HG02938 (cell line): ENCODE results near the gene EIF1AD.

Experiments used
- ATAC-seq: cut with Tn5 transposase; IDR thresholded peaks from one replicate; pipeline ENCODE4 v1.9.1; 2021; ENCODE audit warnings: mild to moderate bottlenecking, moderate library complexity; ENCODE audit not compliant: unreplicated experiment

The EIF1AD gene

DNA sequence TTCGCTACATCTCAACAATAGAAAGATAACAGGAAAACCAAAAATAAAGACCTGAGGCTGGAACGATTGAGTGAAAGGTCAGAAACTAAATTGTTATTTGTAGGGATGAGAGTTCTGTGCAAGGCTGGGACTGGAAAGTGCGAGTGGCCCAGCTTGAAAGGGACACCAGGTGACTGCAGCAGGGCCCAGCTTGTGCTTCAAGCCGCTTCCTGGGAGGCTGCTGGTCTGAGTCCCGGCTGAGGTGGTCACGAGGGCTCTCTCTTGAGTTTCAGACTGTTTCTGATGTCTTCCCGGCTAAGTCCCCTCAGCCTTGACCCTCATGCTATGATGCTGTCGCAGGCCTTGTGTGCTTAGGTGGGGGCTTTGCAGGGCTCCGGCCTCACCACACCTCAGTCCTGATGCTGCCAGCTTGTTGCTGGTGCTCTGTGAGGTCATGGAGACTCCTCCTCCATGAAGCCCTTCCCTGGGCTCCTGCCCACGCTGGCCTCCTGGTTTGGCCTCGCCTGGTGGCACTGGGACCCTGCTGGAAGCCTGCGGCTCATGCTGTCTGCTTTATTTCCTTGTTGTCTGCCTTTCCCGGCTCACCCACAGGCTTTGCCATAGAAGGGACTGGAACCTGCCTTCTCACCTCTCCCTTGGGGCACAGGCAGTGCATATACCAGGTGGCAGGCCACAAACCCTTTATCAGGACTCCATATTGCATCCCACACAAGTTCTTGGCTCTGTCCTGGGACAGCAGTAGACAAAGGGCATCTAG is 4.4 kb upstream of the EIF1AD start:
- no peak for ATAC-seq

- no peak for ATAC-seq
Measured at GRCh38 chr11:66004186-66004585, 2.2 kb upstream of the EIF1AD start.

GRCh38 chr11:66003291-66003690 is 1.3 kb upstream of the EIF1AD start:
- ATAC-seq, result no peak

- ATAC-seq, result peak; percentile 21
Measured at GRCh38 chr11:66002648-66003225, 780 bp upstream of the EIF1AD start.

DNA sequence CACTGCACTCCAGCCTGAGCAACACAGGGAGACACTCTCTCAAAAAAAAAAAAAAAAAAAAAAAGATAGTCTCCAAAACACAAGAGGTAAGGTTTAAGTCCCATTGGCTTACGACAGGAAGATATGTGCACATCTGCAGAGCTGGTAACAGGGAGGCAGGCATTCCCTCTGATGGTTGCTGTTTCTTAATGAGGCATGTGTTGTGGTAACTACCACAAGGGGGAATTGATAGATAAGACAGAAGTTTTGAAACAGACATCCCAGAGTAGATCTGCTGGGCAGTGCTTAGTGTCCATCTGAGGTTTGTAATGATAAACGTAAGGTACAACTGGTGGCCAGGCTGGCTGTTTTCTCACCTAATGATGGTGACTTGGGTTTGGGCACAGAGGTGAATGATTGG is 4.7 kb downstream of the EIF1AD start:
- no peak for ATAC-seq

DNA sequence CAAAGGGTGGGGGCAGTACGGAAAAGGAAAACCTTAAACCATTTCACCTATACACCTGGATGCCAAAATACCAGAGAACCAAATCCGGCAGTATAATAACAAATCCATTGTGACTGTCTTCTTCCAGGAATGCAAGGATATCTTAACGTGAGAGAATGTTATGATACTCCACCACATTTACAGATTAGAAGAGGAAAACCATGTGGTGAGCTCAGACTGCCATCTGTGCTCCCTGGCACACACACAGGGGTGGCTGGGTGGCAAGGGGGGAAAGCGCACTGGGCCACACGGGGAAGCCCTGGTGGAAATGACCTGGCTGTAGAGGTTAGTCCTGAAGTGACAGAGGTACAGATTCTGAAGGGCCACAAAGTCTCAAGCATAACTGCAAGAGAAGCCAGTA is 9.9 kb downstream of the EIF1AD start:
- ATAC-seq, result no peak

DNA sequence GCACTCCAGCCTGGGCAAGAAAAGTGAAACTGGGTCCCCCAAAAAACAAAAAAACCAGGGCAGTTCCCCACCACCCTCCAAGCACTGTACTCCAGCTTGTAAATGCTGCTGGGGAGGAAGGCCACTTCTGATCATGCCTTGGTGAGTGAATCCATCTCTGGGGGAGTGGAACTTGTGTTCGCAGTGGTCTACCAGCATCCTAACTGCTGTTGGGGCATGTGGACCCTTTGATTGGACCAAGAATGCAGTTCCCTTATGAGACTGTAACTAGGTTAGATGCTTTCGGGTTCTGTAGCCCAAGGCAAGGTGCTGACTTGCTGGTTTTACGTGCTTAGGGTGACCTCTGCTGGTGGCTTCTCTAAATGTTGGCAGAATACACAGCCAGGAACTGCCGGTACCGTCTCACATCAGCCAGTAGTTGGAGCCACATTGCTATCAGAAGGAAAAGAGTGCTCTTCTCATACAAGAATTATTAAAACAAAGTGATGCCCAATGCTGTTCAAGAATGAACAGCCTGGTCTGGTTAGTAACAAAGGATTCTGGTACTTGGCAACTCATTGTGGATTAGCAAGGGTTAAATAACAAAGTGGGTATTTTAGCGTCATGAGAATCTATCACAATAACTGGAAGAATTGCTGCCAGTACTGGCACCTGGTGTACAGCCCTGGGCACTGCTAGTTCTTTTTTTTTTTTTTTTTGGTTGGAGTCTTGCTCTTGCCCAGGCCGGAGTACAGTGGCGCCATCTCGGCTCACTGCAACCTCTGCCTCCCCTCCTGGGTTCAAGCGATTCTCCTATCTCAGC is 13.0 kb downstream of the EIF1AD start:
- ATAC-seq, result peak; percentile 93

DNA sequence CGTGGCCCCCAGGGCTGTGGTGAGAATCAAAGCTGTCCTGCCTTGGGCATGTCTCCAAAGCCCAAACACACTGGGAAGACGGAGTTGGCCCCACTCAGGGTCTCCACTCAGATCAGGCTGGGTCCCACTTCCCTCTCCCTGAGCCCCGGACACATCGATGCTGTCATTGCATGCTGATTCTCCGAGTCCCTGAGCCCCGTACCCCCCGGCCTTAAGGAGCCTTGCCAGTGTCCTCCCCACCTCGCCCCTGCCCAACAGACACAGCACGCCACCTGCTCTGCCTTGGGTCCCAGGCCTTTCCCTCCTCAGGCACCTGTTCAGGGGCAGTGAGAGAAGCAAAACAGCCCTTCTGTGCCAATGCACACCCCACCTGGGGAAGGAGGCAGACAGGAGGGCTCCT is 14.6 kb downstream of the EIF1AD start:
- no peak for ATAC-seq

DNA sequence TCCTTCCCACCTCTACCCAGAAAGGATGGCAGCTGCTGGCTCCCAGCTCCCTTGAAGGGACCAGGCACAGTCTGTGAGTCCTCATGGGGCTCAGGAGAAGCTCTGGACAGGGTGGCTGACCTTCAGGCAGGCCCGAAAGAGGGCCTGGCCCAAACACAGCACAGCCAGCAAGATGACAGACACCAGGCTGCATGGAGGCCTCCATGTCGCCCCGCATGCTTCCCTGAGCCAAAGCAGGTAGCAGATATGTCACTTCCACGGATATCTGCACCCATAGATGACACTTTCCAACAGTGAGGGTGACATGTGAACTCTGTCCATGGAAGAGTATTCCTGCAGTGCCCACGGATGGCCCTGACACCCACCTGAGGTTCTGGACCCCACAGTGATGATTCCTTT is 18.4 kb downstream of the EIF1AD start:
- no peak for ATAC-seq

DNA sequence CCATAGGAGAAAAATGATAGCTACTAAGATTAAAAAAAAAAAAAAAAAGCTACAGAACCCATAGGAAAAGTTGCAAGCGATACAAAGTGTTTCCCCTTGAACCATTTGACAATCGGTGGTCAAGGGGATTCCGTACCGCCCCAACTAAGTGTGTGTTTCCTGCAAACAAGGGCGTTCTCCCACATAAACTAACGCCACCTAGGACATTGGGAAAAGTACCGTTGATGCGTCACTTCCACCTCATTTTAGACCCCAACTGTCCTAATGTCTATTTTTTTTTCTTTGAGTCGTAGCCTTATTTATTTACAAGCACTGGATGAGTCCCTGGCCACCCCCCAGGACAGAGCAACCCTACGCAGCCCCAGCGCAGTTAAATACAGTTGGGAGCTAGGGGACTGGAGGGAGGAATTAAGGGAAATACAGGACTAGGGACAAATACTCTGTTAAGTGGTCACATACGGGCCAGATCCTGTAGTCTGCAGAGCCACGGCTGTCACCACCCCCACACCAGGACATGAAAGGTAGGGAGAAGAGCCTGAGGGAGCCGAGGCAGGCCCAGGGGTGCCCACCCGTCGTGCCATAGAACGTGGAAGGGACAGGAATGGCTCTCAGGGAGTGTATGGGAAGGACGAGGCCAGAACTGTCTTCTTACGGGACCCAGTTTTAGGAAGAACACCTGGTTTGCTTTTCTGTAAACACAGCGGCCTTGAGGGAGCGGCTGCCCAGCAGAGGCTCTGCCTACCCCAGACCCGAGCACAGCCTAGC is 19.0 kb downstream of the EIF1AD start:
- ATAC-seq, result no peak

DNA sequence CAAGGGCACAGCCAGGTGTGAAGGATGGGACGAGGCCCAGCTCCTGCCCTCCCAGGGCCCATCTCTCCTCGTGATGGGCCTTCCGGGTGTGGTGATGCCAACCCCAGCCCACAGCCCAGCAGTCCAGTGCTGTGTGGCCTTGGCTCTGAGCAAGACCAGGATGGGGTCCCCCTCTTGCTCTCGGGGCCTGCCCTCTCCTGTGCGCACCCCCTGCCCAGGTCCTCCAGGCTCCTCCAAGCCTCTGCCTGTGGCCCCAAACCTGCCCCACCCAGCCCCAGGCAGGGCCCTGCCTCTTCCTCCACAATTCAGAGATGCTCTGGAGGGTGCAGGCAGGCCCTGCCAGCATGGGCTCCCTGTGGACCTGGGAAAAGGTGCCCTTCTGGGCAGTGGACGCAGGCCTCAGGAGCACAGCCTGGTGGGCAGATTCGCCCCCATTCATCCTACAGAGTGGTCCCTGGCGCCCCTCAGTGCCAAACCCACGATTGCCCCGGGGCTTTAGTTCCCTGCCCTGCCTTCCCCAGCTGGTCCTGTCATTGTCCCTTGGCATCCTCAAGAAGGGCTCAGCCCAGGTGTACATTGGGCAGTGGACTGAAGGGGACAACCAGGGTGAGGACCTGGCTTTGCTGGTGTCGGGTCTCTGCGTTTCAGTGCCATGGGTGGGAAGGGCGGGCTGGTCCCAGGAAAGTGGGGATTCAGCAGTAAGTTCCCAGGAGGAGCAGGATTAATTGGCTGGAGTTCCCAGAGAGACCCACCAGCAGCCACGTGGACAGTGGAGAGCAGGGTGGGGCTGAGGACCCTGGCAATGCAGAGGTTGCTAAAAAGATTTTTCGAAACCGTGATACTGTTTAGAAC is 19.8 kb downstream of the EIF1AD start:
- no peak for ATAC-seq

DNA sequence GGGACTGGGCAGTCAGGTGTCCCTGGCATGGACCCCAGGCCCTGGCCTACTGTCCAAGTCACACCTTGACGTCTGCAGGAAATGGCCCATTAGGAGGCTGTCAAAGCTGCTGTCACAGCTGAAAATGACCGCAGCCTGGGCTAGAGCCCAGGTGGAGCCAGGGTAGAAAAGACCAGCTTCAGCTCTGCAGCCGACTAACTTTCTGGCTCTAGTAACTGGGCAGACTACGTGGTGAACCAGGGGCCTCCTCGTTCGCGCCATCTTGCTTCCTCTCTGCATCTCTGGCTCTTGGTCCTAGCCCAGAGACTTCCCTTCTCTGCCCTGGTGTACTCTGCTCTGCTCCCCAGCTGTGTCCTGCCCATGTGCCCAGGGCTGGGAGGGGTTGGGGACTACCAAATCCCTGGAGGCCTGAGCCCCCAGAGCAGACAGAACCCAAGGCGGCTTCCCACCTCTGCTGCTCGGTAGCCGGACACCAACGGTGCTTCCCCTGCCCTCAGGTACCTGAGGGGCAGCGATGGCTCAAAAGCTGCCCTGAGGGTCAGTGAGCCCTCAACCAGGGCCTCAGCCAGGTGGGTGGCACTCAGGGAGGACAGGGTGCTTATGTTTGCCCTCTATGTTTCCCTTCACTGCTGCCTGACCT is 20.7 kb downstream of the EIF1AD start:
- no peak for ATAC-seq

DNA sequence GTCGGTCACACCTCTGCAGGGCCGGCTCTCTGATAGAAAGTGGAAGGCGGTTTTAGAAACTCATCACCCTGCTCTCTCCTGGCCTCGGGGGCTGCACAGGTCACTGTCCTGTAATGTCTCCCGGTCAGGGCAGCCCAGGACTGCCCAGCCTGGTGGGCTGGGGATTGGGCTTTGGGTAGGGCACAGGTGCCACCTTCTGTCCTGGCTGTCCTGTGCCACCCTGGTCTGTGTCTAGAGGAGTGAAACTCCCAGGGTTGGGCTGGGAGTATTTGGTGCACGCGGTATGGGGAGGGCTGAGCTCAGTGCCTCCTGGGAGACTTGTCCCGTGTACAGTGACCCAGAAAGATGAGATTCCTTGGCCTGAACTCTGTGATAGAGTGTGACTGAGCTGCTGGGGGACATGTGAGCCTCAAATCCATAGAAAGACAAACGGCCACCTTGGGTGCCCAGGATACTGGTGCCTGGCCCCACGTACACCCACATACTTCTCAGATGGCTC is 22.6 kb downstream of the EIF1AD start:
- ATAC-seq, result no peak

DNA sequence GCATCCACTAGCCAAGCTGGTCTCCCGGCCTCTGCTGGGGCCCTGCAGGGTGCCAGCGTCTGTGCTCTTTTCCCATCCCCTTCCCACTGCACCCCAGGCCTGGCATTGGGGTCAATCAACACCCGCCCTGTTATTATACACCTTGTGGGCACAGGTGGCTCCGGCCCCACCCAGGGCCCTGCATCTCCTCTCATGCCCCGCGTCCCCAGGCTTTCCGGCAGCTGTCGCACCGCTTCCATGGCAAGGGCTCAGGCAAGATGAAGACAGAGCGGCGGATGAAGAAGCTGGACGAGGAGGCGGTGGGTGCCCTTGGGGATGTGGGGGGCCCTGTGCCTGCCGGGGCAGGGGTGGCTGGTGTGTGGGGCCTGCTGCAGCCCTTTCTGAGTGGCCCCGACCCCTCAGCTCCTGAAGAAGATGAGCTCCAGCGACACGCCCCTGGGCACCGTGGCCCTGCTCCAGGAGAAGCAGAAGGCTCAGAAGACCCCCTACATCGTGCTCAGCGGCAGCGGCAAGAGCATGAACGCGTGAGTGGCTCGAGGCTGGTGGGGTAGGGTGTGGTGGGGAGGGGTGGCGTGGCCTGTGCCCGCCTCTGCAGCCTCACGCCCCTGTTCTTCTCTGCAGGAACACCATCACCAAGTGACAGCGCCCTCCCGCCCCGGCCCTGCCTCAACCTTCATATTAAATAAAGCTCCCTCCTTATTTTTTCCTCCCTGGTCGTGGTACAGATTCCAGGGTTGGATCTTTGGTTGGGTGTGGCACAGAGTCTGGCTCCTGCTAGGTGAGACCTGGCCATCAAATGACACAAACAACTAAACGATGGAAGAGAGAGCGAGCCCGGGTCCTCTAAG is 23.3 kb downstream of the EIF1AD start:
- ATAC-seq, result no peak

DNA sequence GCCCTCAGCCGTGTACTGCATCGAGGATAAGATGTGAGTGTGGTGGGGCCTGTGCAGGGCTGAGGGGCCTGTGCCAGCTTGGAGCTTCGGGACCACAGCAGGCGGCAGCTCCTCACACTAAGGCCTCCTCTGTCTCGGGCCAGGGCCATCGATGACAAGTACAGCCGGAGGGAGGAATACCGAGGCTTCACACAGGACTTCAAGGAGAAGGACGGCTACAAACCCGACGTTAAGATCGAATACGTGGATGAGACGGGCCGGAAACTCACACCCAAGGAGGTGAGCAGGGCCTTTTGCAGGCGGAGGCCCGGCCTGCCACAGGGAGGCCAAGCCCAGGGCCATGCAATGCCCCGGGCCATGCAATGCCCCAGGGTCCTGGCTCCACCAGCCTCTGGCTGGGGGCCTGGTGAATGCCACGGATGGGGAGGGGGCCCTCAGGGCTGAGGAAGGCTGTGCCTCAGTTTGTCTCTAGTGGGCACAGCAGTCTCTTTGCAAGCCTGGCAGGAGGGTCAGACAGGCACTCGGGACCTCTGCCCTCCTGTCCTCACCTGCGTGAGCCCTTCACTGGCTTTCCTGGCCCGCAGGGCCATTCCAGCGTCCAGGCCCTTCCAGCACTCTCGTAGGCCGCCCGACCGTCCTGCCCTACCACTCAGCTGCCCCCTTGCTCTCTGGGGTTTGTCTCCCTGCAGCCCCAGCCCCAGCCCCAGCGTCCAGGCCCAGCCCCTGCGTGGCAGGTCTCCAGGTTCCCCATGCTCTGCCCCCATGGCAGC is 24.2 kb downstream of the EIF1AD start:
- no peak for ATAC-seq

DNA sequence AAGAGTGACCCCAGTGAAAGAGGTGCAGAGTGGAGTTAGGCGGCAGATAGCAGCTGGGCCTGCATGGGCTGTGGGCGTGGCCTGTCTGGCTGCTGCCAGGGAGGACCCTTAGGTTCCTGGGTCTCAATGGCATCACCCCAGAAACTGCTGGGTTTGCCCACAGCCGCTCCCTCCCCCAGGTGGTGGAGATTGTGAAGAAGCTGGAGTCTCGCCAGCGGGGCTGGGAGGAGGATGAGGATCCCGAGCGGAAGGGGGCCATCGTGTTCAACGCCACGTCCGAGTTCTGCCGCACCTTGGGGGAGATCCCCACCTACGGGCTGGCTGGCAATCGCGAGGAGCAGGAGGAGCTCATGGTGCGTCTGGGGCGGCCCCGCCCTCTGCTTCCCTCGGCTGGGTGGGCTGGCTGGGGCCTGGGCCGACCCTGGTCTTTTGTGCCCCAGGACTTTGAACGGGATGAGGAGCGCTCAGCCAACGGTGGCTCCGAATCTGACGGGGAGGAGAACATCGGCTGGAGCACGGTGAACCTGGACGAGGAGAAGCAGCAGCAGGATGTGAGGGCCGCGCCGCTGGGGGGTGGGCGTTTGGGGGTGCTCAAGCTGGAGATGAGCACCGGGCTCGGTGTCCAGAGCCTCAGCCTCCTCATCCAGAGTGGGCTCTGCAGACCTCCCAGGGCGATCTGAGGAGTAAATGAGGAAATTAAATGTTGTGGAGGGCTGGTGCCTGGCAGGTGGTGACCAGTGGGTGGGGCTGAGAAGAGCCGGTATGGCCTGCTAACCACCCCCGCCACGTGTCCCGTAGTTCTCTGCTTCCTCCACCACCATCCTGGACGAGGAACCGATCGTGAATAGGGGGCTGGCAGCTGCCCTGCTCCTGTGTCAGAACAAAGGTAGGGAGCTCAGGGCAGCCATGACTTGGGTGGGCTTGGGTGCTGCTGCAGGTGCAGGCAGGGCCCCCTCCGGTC is 25.5 kb downstream of the EIF1AD start:
- ATAC-seq, result no peak

DNA sequence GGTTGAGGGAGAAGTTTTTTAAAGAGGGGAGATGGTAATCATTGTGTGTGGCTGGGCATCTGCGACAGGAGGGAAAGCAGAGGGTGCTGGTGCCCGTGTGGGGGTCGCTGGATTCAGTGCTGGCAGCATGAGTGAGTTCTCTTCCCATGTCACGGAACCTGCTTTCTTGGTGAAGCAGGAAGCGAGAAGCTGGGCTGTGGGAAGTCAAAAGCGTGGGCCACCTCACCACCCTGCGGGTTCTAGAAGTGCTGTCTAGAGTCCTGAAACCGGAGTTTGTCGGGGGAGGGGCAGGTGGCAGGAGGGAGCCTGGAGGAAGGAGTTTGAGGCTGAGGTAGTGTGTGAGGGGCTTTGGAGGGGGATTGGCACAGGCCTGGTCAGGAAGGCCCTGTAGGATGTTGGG is 26.2 kb downstream of the EIF1AD start:
- no peak for ATAC-seq
